ENCODE data around the gene SMIM44. TPM values are rescaled to one million over a fixed set of nuclear protein-coding genes. Genes with fewer than 3 reads are reported as not detected.

The SMIM44 gene
- total RNA-seq, 1 donor from 2014 or later: not detected

- no peak overlapping the region for H3K4me3 Mint-ChIP-seq (ENCODE audit: low read depth)
- TF ChIP-seq CTCF (IDR thresholded peaks at IDR 0.05; ENCODE audit: unreplicated experiment): no peak
- H3K27me3 Mint-ChIP-seq: peaks cover 47% of the 10 kb centered on the region
- DNase-seq (ENCODE audit: low spot score, unreplicated experiment): no peak
- no peaks in the 10 kb centered on the region for H3K9me3 Mint-ChIP-seq (ENCODE audit: low read depth)
- H3K36me3 Mint-ChIP-seq (ENCODE audit: insufficient read depth): no peaks in the 10 kb centered on the region
- peaks cover 3% of the 10 kb centered on the region for H3K4me1 Mint-ChIP-seq (ENCODE audit: low read depth)
- H3K27ac Mint-ChIP-seq: no peak overlapping the region
Observed at GRCh38 chr19:3462991-3463713, 20.1 kb downstream of the SMIM44 start.

DNA sequence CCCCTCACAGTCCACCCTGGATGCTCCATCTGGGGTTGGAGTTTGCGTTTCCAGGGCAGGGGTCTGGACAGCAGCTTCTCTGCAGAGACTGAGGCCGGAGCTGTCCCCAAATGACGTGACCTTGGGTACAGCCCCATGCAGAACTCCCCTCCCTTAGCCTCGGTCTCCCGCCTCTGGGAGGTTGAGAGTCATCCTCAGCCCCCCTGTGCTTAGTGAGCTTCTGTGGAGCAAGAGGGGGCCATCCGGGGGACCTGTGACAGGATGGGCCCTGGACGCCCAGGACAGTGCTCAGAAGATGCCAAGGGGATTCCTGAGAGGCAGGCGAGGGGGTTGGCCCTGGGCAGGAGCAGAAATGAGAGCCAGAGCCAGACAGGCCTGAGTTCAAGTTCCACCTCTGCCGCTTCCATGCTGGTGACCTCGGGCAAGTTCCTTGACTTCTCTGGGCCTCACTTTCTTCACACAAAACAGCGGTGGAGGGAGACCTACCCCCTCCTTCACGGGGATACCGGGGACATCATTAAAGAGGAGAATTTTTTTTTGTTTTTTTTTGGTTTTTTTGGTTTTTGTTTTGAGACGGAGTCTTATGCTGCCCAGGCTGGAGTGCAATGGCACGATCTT lies 23.2 kb downstream of the SMIM44 start:
- Mint-ChIP-seq H3K4me3 (ENCODE audit: low read depth) (no peak overlapping the region), H3K27me3 (peaks cover 40% of the 10 kb centered on the region), H3K27ac (no peak overlapping the region), H3K9me3 (ENCODE audit: low read depth) (no peaks in the 10 kb centered on the region), H3K4me1 (ENCODE audit: low read depth) (peaks cover 3% of the 10 kb centered on the region), H3K36me3 (ENCODE audit: insufficient read depth) (no peaks in the 10 kb centered on the region)
- TF ChIP-seq CTCF (IDR thresholded peaks at IDR 0.05; ENCODE audit: unreplicated experiment): no peak
- DNase-seq (ENCODE audit: low spot score, unreplicated experiment): no peak

DNA sequence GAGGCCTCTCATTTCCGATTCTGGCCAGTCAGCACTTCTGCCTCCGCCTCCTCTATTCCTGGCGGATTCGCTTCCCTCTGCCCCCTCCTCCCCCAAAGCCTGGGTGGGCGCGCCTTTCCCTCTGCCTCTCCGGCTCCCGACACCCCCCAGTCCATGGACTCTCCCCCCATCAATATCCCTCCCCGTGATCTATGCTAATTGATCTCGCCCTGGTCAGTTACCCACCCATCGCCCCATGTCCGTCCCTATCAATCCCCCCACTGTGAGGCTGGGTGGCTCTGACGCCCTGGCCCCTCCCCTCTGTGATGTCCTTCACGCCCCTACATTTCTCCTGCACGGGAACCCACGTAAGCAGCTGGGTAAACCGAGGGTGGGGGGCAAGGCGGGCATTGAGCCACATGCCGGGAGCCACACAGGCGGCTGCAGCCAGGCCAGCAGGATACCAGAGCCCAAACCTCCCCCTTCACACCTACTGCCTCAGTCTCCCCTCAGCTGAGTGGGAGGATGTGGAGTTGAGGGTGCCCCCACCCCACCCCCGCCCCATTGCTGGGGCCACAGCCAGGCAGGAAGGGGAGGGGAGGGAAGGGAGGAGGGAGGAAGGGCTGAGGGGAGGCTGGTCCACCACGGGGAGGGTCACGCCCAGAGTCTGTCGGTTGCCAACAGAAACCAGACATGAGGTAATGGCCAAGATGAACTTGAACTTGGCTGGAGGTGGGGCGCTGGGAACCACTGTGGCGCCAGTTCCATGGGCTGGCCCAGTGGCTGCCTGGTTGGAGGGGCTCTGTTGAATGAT lies 24.0 kb downstream of the SMIM44 start:
- Mint-ChIP-seq H3K27me3 (peaks cover 36% of the 10 kb centered on the region), H3K4me3 (ENCODE audit: low read depth) (no peak overlapping the region), H3K4me1 (ENCODE audit: low read depth) (peaks cover 3% of the 10 kb centered on the region), H3K9me3 (ENCODE audit: low read depth) (no peaks in the 10 kb centered on the region), H3K27ac (no peak overlapping the region), H3K36me3 (ENCODE audit: insufficient read depth) (no peaks in the 10 kb centered on the region)
- no peak for TF ChIP-seq CTCF (IDR thresholded peaks at IDR 0.05; ENCODE audit: unreplicated experiment)
- DNase-seq (ENCODE audit: low spot score, unreplicated experiment): no peak

DNA sequence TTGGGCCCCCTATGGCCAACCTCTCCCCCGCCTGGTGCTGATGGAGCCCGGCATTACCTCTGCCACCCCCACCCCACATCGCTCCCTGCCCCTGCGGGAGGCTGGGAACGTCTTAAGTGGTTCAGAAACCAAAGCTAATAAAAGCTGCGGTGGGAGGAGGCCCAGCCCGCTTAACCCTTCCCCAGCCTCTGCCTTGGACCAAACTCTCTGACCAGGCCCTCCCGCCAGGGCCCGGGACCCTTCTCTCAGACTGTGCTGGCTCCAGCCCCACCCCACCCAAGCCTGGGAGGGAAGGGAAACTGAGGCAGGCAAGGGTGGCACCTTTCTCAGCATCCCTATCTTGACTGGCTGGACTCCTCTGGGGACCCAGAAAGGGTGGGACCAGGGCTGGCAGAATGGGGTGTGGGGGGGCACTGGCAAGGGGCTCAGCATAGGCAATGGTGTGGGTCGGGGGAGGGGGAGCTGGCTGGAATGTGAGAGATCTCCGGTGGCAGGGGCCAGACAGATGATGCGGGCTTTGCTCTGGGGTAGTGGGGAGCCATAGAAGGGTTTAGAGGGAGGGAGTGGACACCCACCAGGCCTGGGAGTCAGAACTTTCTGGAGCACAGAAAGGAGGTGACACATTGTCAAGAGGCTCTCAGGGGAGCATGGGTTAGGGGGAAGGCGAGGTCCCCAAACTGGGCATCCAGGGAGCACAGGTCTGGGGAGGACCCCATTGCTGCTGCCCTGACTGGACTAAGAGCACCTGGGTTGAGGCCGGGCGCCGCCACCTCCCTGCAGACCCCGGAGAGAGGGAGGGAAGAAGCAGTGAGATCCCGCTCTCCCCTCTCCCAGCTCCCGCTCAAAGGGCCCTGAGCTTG lies 24.8 kb downstream of the SMIM44 start:
- TF ChIP-seq CTCF (IDR thresholded peaks at IDR 0.05; ENCODE audit: unreplicated experiment): no peak
- DNase-seq (ENCODE audit: low spot score, unreplicated experiment): no peak
- Mint-ChIP-seq H3K27me3 (peaks cover 36% of the 10 kb centered on the region), H3K27ac (no peak overlapping the region), H3K36me3 (ENCODE audit: insufficient read depth) (no peaks in the 10 kb centered on the region), H3K4me3 (ENCODE audit: low read depth) (no peak overlapping the region), H3K4me1 (ENCODE audit: low read depth) (peaks cover 3% of the 10 kb centered on the region), H3K9me3 (ENCODE audit: low read depth) (no peaks in the 10 kb centered on the region)

All from progenitor cell of endocrine pancreas (in vitro differentiated cells).